Gastrocnemius medialis (tissue), 4 donors: ENCODE results near the gene USP12. TPM values are rescaled to one million over a fixed set of nuclear protein-coding genes. Genes with fewer than 3 reads are reported as not detected.
"Not testable (repeated sequence)": the region's sequence is repeated elsewhere in the genome, so short reads cannot be mapped to it uniquely, and the experiment has no call there.

ENCODE experiments used
- ATAC-seq, 2 donors: fragments of 150-250 bp; one replicate each; pipeline ENCODE4 v1.9.1; 2016
- DNase-seq, 2 donors: peaks; one replicate each; pipeline ENCODE4 v3.0.0-alpha.2; 2019
- H3K27ac ChIP-seq, 4 donors: fragments of 200-600 bp; sonication (generic); 1 replicate in 1 of 4; 2 replicates in 3 of 4; pipeline ENCODE4 v1.5.1; 2016 to 2018; ENCODE audit warnings: mild to moderate bottlenecking in 2 of 4, moderate library complexity in 1 of 4
- H3K27me3 ChIP-seq, 3 donors: fragments of 200-600 bp; sonication (generic) in 2 of 3; 1 replicate in 1 of 3; 2 replicates in 2 of 3; pipeline versions ENCODE4 v1.5.1 to v1.6.0; 2016 to 2019; ENCODE audit warnings: mild to moderate bottlenecking in 1 of 3, moderate library complexity in 1 of 3
- H3K36me3 ChIP-seq, 2 donors: fragments of 200-600 bp; sonication (generic) in 1 of 2; one replicate each; pipeline ENCODE4 v1.5.1; 2017 to 2018
- H3K4me1 ChIP-seq, 2 donors: fragments of 200-600 bp; sonication (generic) in 1 of 2; one replicate each; pipeline ENCODE4 v1.5.1; 2016 to 2017; ENCODE audit warnings: mild to moderate bottlenecking in 2 of 2
- H3K4me3 ChIP-seq, 4 donors: fragments of 200-600 bp; sonication (generic) in 3 of 4; 1 replicate in 1 of 4; 2 replicates in 3 of 4; pipeline ENCODE4 v1.5.1; 2016 to 2019; ENCODE audit warnings: mild to moderate bottlenecking in 2 of 4
- H3K9me3 ChIP-seq, 3 donors: fragments of 200-600 bp; sonication (generic) in 2 of 3; 1 replicate in 1 of 3; 2 replicates in 2 of 3; pipeline ENCODE4 v1.5.1; 2016 to 2019
- POLR2A ChIP-seq, 2 donors: fragments of 450-650 bp; IDR thresholded peaks; one replicate each; pipeline ENCODE4 v1.6.1; 2017; ENCODE audit warnings: antibody characterized with exemption in 2 of 2, mild to moderate bottlenecking in 2 of 2, moderate library complexity in 2 of 2
- in situ Hi-C, 4 donors: fragments of 200-750 bp; cut with MboI; loops; one replicate each; pipeline versions ENCODE4 v1.15.0 to v1.8.0; 2017; ENCODE audit warnings: low sequenced_read_pairs in 4 of 4
- intact Hi-C: fragments of 100-400 bp; cut with DNase I; formaldehyde crosslinking; loops from one replicate; pipeline ENCODE4 v1.15.1; 2023; ENCODE audit warnings: low total_unique reads
- total RNA-seq, 4 donors: library from RNA; depleted of rRNA; stranded (reverse); fragments of >200 nt; gene quantifications; one replicate each; pipeline versions ENCODE4 v1.1.0 to v1.2.3, GENCODE V29; 2016
- TF ChIP-seq, protein P1 (sequence below), 5 experiments: fragments of 450-650 bp in 3 of 5; fragments of 200-600 bp in 2 of 5; sonication (generic) in 2 of 5; IDR thresholded peaks in 4 of 5; conservative IDR thresholded peaks in 1 of 5; 1 replicate in 4 of 5; 2 replicates in 1 of 5; pipeline ENCODE4 v1.5.1; 2016 to 2019; ENCODE audit warnings: antibody characterized with exemption in 5 of 5, mild to moderate bottlenecking in 3 of 5, moderate library complexity in 3 of 5

The USP12 gene
- total RNA-seq, 4 donors from 2014 or later: 11.1 to 27.6 (median 13.1) TPM

DNA sequence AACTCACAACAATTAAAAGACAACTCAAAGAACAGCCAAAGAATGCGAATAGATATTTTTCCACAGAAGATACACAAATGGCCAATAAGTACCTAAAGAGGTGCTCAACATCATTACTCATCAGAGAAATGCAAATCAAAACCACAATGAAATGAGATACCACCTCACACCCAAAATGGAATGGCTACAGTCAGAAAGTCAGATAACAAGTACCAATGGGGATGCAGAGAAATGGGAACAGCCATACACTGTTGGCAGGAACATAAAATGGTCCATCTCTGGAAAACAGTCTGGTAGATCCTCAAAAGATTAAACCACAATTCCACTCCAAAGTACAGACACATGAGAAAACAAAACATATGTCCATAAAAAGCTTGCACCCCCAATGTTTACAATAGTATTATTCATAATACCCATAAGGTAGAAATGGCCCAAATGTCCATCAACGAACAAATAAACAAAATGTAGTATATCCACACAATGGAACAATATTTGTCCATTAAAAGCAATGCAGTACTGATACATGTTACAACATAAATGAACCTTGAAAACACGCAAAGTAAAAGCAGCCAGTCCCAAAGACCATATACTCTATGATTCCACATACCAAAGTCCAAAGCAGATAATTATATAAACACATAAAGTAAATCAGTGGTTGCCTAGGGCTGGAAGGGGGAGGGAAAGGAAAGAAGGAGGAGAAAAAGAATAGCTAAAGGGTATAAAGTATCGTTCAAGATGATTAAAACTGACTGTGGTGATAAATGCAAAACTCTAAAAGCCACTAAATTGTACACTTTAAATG is 19.6 kb downstream of the USP12 start:
- intact Hi-C loops (no loop called here), in situ Hi-C loops (loop anchor here in 1 of 4 donors (25.0 kb wide), 1 partner anchor 460 kb away; the partner anchor contains the start of genes LNX2 and POLR1D)
- Histone ChIP-seq H3K9me3 (no peaks in the 10 kb centered on the region), H3K4me3 (no peak overlapping the region), H3K4me1 (peaks cover 0 to 16% of the 10 kb centered on the region in 2 donors), H3K27ac (no peak overlapping the region), H3K27me3 (no peaks in the 10 kb centered on the region), H3K36me3 (no peaks in the 10 kb centered on the region)
- ATAC-seq (no peak), DNase-seq (no peak)
- TF ChIP-seq, protein P1, sequence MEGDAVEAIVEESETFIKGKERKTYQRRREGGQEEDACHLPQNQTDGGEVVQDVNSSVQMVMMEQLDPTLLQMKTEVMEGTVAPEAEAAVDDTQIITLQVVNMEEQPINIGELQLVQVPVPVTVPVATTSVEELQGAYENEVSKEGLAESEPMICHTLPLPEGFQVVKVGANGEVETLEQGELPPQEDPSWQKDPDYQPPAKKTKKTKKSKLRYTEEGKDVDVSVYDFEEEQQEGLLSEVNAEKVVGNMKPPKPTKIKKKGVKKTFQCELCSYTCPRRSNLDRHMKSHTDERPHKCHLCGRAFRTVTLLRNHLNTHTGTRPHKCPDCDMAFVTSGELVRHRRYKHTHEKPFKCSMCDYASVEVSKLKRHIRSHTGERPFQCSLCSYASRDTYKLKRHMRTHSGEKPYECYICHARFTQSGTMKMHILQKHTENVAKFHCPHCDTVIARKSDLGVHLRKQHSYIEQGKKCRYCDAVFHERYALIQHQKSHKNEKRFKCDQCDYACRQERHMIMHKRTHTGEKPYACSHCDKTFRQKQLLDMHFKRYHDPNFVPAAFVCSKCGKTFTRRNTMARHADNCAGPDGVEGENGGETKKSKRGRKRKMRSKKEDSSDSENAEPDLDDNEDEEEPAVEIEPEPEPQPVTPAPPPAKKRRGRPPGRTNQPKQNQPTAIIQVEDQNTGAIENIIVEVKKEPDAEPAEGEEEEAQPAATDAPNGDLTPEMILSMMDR (IDR thresholded peaks at IDR 0.05 in 4 of 5, conservative IDR thresholded peaks at IDR 0.05 in 1 of 5): no peak
- TF ChIP-seq POLR2A (IDR thresholded peaks at IDR 0.05): no peak

- no peak overlapping the region for H3K4me3 ChIP-seq
Observed at GRCh38 chr13:27149702-27150101, 21.9 kb downstream of the USP12 start.

DNA sequence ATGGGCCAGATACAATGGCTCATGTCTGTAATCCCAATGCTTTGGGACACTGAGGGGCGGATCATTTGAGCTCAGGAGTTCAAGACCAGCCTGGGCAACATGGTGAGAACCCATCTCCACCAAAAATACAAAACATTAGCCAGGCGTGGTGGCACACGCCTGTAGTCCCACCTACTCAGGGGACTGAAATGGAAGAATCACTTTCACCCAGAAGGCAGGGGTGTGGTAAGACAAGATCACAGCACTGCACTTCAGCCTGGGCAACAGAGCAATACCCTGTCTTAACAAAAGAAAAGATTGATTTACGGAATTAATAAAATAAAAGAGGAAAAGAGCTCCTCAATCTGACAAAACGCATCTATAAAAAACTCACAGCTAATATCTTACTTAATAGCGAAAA is 22.7 kb downstream of the USP12 start:
- no peaks in the 10 kb centered on the region for H3K9me3 ChIP-seq
- DNase-seq (no peak), ATAC-seq (no peak)
- in situ Hi-C loops: no loop called here
- no peaks in the 10 kb centered on the region for H3K27me3 ChIP-seq
- no peak overlapping the region for H3K4me3 ChIP-seq
- peaks cover 0 to 16% of the 10 kb centered on the region in 2 donors for H3K4me1 ChIP-seq
- no peaks in the 10 kb centered on the region for H3K36me3 ChIP-seq
- TF ChIP-seq, protein P1 (IDR thresholded peaks at IDR 0.05 in 4 of 5, conservative IDR thresholded peaks at IDR 0.05 in 1 of 5): no peak
- no peak for TF ChIP-seq POLR2A (IDR thresholded peaks at IDR 0.05)
- H3K27ac ChIP-seq: no peak overlapping the region
- intact Hi-C loops: no loop called here

More at GRCh38 chr13:27149702-27150101, 21.9 kb downstream of the USP12 start:
- Histone ChIP-seq H3K4me1 (peaks cover 0 to 16% of the 10 kb centered on the region in 2 donors), H3K36me3 (no peaks in the 10 kb centered on the region), H3K27ac (no peak overlapping the region), H3K9me3 (no peaks in the 10 kb centered on the region), H3K27me3 (no peaks in the 10 kb centered on the region)
- TF ChIP-seq POLR2A (IDR thresholded peaks at IDR 0.05): no peak
- intact Hi-C loops (no loop called here), in situ Hi-C loops (loop anchor here in 1 of 4 donors (25.0 kb wide), 1 partner anchor 463 kb away; the partner anchor contains the start of genes LNX2 and POLR1D)
- no peak for ATAC-seq
- DNase-seq: no peak

GRCh38 chr13:27147530-27148170 is 24.0 kb downstream of the USP12 start:
- in situ Hi-C loops: no loop called here
- no peak for TF ChIP-seq POLR2A (IDR thresholded peaks at IDR 0.05)
- TF ChIP-seq, protein P1 (IDR thresholded peaks at IDR 0.05 in 4 of 5, conservative IDR thresholded peaks at IDR 0.05 in 1 of 5): no peak
- H3K4me3 ChIP-seq: no peak overlapping the region
- peaks cover 0 to 16% of the 10 kb centered on the region in 2 donors for H3K4me1 ChIP-seq
- H3K27ac ChIP-seq: no peak overlapping the region
- ATAC-seq: no peak
- no peaks in the 10 kb centered on the region for H3K9me3 ChIP-seq
- no peaks in the 10 kb centered on the region for H3K27me3 ChIP-seq
- DNase-seq: no peak
- intact Hi-C loops: no loop called here
- no peaks in the 10 kb centered on the region for H3K36me3 ChIP-seq

GRCh38 chr13:27141746-27142145 is 29.9 kb downstream of the USP12 start:
- intact Hi-C loops: no loop called here
- no peak overlapping the region for H3K4me3 ChIP-seq

GRCh38 chr13:27141159-27141558 is 30.5 kb downstream of the USP12 start:
- peaks cover 23 to 36% of the 10 kb centered on the region in 2 donors for H3K4me1 ChIP-seq
- DNase-seq, H3K4me3 ChIP-seq, H3K36me3 ChIP-seq, H3K9me3 ChIP-seq, in situ Hi-C loops, H3K27me3 ChIP-seq, intact Hi-C loops, ATAC-seq, H3K27ac ChIP-seq: not testable (repeated sequence)

More at GRCh38 chr13:27141746-27142145, 29.9 kb downstream of the USP12 start:
- TF ChIP-seq POLR2A (IDR thresholded peaks at IDR 0.05): no peak
- TF ChIP-seq, protein P1 (IDR thresholded peaks at IDR 0.05 in 4 of 5, conservative IDR thresholded peaks at IDR 0.05 in 1 of 5): no peak
- no peaks in the 10 kb centered on the region for H3K27me3 ChIP-seq
- no peak for DNase-seq
- H3K27ac ChIP-seq: no peak overlapping the region
- in situ Hi-C loops: no loop called here
- H3K9me3 ChIP-seq: no peaks in the 10 kb centered on the region
- H3K4me1 ChIP-seq: peaks cover 23 to 30% of the 10 kb centered on the region in 2 donors
- ATAC-seq: no peak
- H3K36me3 ChIP-seq: no peaks in the 10 kb centered on the region
